ENCODE measurements around the gene LMO1.

DNA sequence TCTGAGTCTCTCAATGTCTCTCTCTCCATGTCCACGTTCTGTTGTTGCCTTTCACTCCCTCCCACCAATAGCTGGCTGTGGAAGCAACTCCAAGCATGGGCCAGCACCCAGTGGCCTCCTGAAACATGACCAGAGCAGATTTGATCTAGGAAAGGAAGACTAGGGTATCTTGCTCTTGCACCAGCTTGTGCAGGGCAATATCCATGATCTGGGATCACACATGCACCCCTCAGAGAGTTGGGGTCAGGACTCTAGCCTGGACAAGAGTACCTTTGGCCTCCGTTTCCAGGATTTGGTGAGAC is 60.3 kb downstream of the LMO1 start:
- TF ChIP-seq, protein P1, sequence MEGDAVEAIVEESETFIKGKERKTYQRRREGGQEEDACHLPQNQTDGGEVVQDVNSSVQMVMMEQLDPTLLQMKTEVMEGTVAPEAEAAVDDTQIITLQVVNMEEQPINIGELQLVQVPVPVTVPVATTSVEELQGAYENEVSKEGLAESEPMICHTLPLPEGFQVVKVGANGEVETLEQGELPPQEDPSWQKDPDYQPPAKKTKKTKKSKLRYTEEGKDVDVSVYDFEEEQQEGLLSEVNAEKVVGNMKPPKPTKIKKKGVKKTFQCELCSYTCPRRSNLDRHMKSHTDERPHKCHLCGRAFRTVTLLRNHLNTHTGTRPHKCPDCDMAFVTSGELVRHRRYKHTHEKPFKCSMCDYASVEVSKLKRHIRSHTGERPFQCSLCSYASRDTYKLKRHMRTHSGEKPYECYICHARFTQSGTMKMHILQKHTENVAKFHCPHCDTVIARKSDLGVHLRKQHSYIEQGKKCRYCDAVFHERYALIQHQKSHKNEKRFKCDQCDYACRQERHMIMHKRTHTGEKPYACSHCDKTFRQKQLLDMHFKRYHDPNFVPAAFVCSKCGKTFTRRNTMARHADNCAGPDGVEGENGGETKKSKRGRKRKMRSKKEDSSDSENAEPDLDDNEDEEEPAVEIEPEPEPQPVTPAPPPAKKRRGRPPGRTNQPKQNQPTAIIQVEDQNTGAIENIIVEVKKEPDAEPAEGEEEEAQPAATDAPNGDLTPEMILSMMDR (IDR thresholded peaks at IDR 0.05): no peak
- TF ChIP-seq POLR2A (IDR thresholded peaks at IDR 0.05): no peak

Measured in heart left ventricle (tissue), 13 donors.